HepG2 (cell line): ENCODE measurements around the gene DKKL1.

Source experiments
- CTCF ChIP-seq: sonication (generic); formaldehyde crosslinking; IDR thresholded peaks from 2 replicates; pipeline ENCODE4 v1.5.0; 2020; ENCODE audit warnings: mild to moderate bottlenecking, missing genetic modification reagents, moderate library complexity
- DNMT3B ChIP-seq: conservative IDR thresholded peaks from 2 replicates; pipeline ENCODE4 v1.6.1; 2016; ENCODE audit warnings: missing biosample characterization, control low read depth
- FOXP1 ChIP-seq, 2 experiments: fragments of 450-650 bp in 1 of 2; IDR thresholded peaks; 2 replicates each; pipeline ENCODE4 v1.6.1; 2017 to 2018; ENCODE audit warnings: antibody characterized with exemption in 1 of 2
- JUNB ChIP-seq: sonication (generic); formaldehyde crosslinking; IDR thresholded peaks from 2 replicates; pipeline ENCODE4 v1.8.0; 2022; ENCODE audit warnings: missing genetic modification reagents, mild to moderate bottlenecking, borderline replicate concordance
- KDM1A ChIP-seq: IDR thresholded peaks from 2 replicates; pipeline ENCODE4 v1.6.1; 2016; ENCODE audit warnings: missing compliant biosample characterization
- KLF11 ChIP-seq: IDR thresholded peaks from 2 replicates; pipeline ENCODE4 v1.6.1; 2016; ENCODE audit warnings: missing compliant biosample characterization
- MAFG ChIP-seq: sonication (generic); formaldehyde crosslinking; IDR thresholded peaks from 2 replicates; pipeline ENCODE4 v1.5.1; 2020; ENCODE audit warnings: mild to moderate bottlenecking, missing genetic modification reagents
- MAZ ChIP-seq, 2 experiments: sonication (generic) in 1 of 2; formaldehyde crosslinking in 1 of 2; IDR thresholded peaks; 2 replicates each; pipeline versions ENCODE4 v1.5.0 to v1.6.1; 2012 to 2020; ENCODE audit warnings: low read depth in 2 of 2, mild to moderate bottlenecking in 2 of 2, borderline replicate concordance in 1 of 2, improper control_type of control experiment in 1 of 2, low read length in 1 of 2, missing genetic modification reagents in 1 of 2, moderate library complexity in 1 of 2
- SIN3A ChIP-seq: IDR thresholded peaks from 2 replicates; pipeline ENCODE4 v1.6.1; 2011; ENCODE audit warnings: low read depth, mild to moderate bottlenecking, control low read depth, low read length, borderline replicate concordance
- SUZ12 ChIP-seq: fragments of 150-350 bp; IDR thresholded peaks from 2 replicates; pipeline ENCODE4 v1.6.1; 2014; ENCODE audit warnings: low read depth, low read length
- ZBTB46 ChIP-seq: sonication (generic); formaldehyde crosslinking; IDR thresholded peaks from 2 replicates; pipeline ENCODE4 v1.4.0; 2020; ENCODE audit warnings: mild to moderate bottlenecking, missing genetic modification reagents, borderline replicate concordance
- TF ChIP-seq, protein P1 (sequence below): sonication (generic); formaldehyde crosslinking; IDR thresholded peaks from 2 replicates; pipeline ENCODE4 v1.4.0; 2020; ENCODE audit warnings: missing genetic modification reagents, low read depth, mild to moderate bottlenecking, borderline replicate concordance
- TF ChIP-seq, protein P2 (sequence below): sonication (generic); formaldehyde crosslinking; IDR thresholded peaks from 2 replicates; pipeline ENCODE4 v1.4.0; 2020; ENCODE audit warnings: mild to moderate bottlenecking, missing genetic modification reagents

DNA sequence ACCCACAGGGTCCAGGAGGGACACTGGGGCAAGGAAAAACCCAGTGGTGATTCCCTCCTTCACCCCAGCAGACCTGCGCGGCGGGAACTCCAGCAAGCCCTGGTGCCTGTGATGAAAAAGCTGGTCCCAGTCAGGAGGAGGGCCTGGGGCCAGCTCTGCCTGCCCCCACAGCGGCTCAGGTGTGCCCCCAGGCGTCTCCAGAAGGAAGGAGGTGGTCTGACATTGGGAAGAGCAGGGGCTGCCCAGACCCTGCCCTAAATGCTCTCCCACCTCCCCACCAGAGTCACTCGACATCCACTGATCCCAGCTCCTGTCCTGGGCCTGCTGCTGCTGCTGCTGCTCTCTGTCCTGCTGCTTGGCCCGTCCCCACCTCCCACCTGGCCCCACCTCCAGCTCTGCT is 53.4 kb downstream of the DKKL1 start:
- TF ChIP-seq FOXP1 (IDR thresholded peaks at IDR 0.05) (no peak), FOXP1 (CRISPR knock-in tag; IDR thresholded peaks at IDR 0.05) (no peak), KLF11 (no peak), KDM1A (CRISPR knock-in tag) (no peak), CTCF (CRISPR knock-in tag) (peak; percentile 6; the same call in 1 of the 2 replicates), SUZ12 (no peak), MAZ (IDR thresholded peaks at IDR 0.05; ENCODE audit: borderline replicate concordance, low read depth, low read length) (no peak), MAZ (CRISPR knock-in tag; IDR thresholded peaks at IDR 0.05; ENCODE audit: low read depth) (no peak), SIN3A (no peak), ZBTB46 (CRISPR knock-in tag) (no peak), JUNB (CRISPR knock-in tag) (no peak), MAFG (no peak), DNMT3B (CRISPR knock-in tag) (no peak)
- TF ChIP-seq, protein P1, sequence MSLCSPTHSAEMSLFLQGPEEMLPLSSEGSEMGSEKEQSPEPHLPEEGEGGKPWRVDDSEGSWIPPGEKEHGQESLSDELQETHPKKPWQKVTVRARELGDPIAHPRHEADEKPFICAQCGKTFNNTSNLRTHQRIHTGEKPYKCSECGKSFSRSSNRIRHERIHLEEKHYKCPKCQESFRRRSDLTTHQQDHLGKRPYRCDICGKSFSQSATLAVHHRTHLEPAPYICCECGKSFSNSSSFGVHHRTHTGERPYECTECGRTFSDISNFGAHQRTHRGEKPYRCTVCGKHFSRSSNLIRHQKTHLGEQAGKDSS (CRISPR knock-in tag): no peak
- TF ChIP-seq, protein P2, sequence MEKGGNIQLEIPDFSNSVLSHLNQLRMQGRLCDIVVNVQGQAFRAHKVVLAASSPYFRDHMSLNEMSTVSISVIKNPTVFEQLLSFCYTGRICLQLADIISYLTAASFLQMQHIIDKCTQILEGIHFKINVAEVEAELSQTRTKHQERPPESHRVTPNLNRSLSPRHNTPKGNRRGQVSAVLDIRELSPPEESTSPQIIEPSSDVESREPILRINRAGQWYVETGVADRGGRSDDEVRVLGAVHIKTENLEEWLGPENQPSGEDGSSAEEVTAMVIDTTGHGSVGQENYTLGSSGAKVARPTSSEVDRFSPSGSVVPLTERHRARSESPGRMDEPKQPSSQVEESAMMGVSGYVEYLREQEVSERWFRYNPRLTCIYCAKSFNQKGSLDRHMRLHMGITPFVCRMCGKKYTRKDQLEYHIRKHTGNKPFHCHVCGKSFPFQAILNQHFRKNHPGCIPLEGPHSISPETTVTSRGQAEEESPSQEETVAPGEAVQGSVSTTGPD (CRISPR knock-in tag): no peak
